Loucy (cell line): ENCODE measurements around the gene BCL2L2.
A peak's percentile ranks its signal among the peaks of the same experiment; 100 is the strongest.

Experiments
- H2AFZ ChIP-seq: fragments of 200-600 bp; sonication (generic); 2 replicates; pipeline ENCODE4 v1.6.0; 2016; ENCODE audit warnings: antibody characterized with exemption, mild to moderate bottlenecking, low read length, moderate library complexity
- H3F3A ChIP-seq: fragments of 200-600 bp; 2 replicates; pipeline ENCODE4 v1.6.0; 2016; ENCODE audit warnings: antibody characterized with exemption, low read depth, mild to moderate bottlenecking
- H3K27me3 ChIP-seq: fragments of 200-600 bp; sonication (generic); 2 replicates; pipeline ENCODE4 v1.6.1; 2014; ENCODE audit warnings: low read length, mild to moderate bottlenecking; ENCODE audit not compliant: insufficient read depth, poor library complexity, severe bottlenecking
- H3K36me3 ChIP-seq: fragments of 200-600 bp; sonication (generic); 2 replicates; pipeline ENCODE4 v1.6.1; 2016; ENCODE audit warnings: low read length; ENCODE audit not compliant: insufficient read depth
- H3K4me1 ChIP-seq: fragments of 200-600 bp; sonication (generic); 2 replicates; pipeline ENCODE4 v1.5.1; 2014; ENCODE audit warnings: low read length, mild to moderate bottlenecking; ENCODE audit not compliant: insufficient read depth, poor library complexity, severe bottlenecking
- H3K4me2 ChIP-seq: fragments of 200-600 bp; sonication (generic); 2 replicates; pipeline ENCODE4 v1.6.0; 2014; ENCODE audit warnings: antibody characterized with exemption, low read length, low read depth, mild to moderate bottlenecking; ENCODE audit not compliant: poor library complexity, severe bottlenecking
- H3K4me3 ChIP-seq: fragments of 200-600 bp; sonication (generic); 2 replicates; pipeline ENCODE4 v1.5.1; 2014; ENCODE audit warnings: low read length, mild to moderate bottlenecking, mixed read lengths; ENCODE audit not compliant: poor library complexity, severe bottlenecking
- H3K79me2 ChIP-seq: fragments of 200-600 bp; sonication (generic); 2 replicates; pipeline ENCODE4 v1.6.1; 2014; ENCODE audit warnings: low read length; ENCODE audit not compliant: insufficient read depth
- H3K9ac ChIP-seq: fragments of 200-600 bp; sonication (generic); 2 replicates; pipeline ENCODE4 v1.6.0; 2014; ENCODE audit warnings: mild to moderate bottlenecking, low read depth, low read length, moderate library complexity; ENCODE audit not compliant: poor library complexity, severe bottlenecking
- H3K9me2 ChIP-seq: fragments of 200-600 bp; sonication (generic); replicated peaks from 2 replicates; pipeline ENCODE4 v1.6.1; 2016; ENCODE audit warnings: low read depth, low read length, mixed read lengths
- H3K9me3 ChIP-seq: fragments of 200-600 bp; sonication (generic); 2 replicates; pipeline ENCODE4 v1.6.1; 2014; ENCODE audit warnings: mild to moderate bottlenecking, antibody characterized with exemption, low read length, low read depth; ENCODE audit not compliant: insufficient read depth
- H4K20me1 ChIP-seq: fragments of 200-600 bp; sonication (generic); 2 replicates; pipeline ENCODE4 v1.6.0; 2014; ENCODE audit warnings: antibody characterized with exemption, low read length, mild to moderate bottlenecking; ENCODE audit not compliant: insufficient read depth, poor library complexity, severe bottlenecking
- EZH2phosphoT487 ChIP-seq: fragments of 200-600 bp; IDR thresholded peaks from 2 replicates; pipeline ENCODE4 v1.6.1; 2018; ENCODE audit warnings: antibody characterized with exemption, mild to moderate bottlenecking, moderate library complexity, borderline replicate concordance
- TF ChIP-seq, protein P1 (sequence below): fragments of 200-600 bp; sonication (generic); conservative IDR thresholded peaks from 2 replicates; pipeline ENCODE4 v1.5.1; 2014; ENCODE audit warnings: mild to moderate bottlenecking, antibody characterized with exemption, low read length

BCL2L2 gene

DNA sequence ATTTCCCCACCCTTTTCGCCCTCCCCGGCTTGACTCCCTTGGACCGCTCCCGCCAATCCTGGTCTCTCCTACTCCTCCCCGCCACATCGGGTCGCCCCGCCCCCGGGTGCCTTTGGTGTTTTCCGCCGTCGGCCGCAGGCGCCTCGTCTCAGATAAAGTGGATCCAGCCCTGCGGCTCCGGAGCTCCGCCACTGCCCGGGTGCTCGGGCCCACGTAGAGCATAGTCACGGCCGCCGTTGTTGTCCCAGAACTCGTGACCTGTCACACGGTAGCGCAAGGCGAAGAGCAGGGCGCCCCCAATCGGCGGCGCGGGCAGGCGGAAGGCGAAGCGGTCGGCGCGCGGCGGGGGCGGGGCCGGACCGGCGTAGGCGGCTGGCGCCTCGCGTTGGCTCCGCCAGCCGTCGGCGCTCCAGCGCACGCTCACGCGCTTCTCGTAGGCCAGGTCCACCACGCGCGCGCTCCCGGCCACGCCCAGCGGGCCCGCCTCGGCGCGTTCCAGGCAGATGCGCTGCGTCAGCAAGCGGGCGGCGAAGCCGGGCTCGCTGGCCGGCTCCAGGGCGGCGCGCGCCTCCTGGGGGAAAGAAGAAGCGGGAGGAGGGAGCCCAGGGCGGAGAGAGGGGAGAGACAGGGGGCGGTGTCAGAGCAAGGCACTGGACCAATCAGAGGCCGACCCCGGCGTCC lies 5.2 kb upstream of the BCL2L2 start:
- Histone ChIP-seq H4K20me1 (peaks cover 10% of the 10 kb centered on the region), H2AFZ (peak overlapping the region; percentile 97), H3F3A (no peaks in the 10 kb centered on the region), H3K79me2 (peaks cover 38% of the 10 kb centered on the region), H3K9ac (peak overlapping the region; percentile 97), H3K27me3 (no peaks in the 10 kb centered on the region), H3K9me3 (no peaks in the 10 kb centered on the region), H3K9me2 (no peaks in the 10 kb centered on the region), H3K4me2 (peak overlapping the region; percentile 83), H3K36me3 (peaks cover 13% of the 10 kb centered on the region; the same call in 1 of the 2 replicates), H3K4me1 (peaks cover 23% of the 10 kb centered on the region), H3K4me3 (peak overlapping the region; percentile 94)
- TF ChIP-seq EZH2phosphoT487, result no peak
- TF ChIP-seq, protein P1, sequence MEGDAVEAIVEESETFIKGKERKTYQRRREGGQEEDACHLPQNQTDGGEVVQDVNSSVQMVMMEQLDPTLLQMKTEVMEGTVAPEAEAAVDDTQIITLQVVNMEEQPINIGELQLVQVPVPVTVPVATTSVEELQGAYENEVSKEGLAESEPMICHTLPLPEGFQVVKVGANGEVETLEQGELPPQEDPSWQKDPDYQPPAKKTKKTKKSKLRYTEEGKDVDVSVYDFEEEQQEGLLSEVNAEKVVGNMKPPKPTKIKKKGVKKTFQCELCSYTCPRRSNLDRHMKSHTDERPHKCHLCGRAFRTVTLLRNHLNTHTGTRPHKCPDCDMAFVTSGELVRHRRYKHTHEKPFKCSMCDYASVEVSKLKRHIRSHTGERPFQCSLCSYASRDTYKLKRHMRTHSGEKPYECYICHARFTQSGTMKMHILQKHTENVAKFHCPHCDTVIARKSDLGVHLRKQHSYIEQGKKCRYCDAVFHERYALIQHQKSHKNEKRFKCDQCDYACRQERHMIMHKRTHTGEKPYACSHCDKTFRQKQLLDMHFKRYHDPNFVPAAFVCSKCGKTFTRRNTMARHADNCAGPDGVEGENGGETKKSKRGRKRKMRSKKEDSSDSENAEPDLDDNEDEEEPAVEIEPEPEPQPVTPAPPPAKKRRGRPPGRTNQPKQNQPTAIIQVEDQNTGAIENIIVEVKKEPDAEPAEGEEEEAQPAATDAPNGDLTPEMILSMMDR, result peak; percentile 60

DNA sequence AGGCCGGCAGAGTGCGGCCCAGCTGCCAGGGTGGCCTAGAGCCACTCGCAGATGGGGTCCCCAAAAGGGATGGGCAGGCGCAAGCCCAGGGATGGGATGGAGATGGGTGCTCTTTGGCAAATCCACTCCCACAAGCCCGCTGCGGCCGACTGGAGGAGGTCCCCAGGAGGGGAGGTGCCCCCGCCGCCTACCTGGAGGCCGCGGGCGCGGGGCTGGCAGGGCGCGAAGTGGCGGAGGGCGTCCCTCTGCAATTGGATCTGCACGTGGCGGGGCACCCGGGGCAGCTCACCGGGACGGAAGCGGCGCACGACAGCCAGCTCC lies 4.7 kb upstream of the BCL2L2 start:
- H3K4me2 ChIP-seq, result peak overlapping the region; percentile 83
- no peaks in the 10 kb centered on the region for H3K27me3 ChIP-seq
- peak overlapping the region; percentile 95 for H3K9ac ChIP-seq
- peak overlapping the region; percentile 79 for H3K4me3 ChIP-seq
- H3K36me3 ChIP-seq, result peaks cover 13% of the 10 kb centered on the region; the same call in 1 of the 2 replicates
- H3F3A ChIP-seq, result no peaks in the 10 kb centered on the region
- no peaks in the 10 kb centered on the region for H3K9me2 ChIP-seq
- no peaks in the 10 kb centered on the region for H3K9me3 ChIP-seq
- peaks cover 10% of the 10 kb centered on the region for H4K20me1 ChIP-seq
- H2AFZ ChIP-seq, result peak overlapping the region; percentile 97
- H3K79me2 ChIP-seq, result peaks cover 43% of the 10 kb centered on the region
- H3K4me1 ChIP-seq, result peaks cover 23% of the 10 kb centered on the region
- TF ChIP-seq, protein P1, result no peak
- no peak for TF ChIP-seq EZH2phosphoT487

DNA sequence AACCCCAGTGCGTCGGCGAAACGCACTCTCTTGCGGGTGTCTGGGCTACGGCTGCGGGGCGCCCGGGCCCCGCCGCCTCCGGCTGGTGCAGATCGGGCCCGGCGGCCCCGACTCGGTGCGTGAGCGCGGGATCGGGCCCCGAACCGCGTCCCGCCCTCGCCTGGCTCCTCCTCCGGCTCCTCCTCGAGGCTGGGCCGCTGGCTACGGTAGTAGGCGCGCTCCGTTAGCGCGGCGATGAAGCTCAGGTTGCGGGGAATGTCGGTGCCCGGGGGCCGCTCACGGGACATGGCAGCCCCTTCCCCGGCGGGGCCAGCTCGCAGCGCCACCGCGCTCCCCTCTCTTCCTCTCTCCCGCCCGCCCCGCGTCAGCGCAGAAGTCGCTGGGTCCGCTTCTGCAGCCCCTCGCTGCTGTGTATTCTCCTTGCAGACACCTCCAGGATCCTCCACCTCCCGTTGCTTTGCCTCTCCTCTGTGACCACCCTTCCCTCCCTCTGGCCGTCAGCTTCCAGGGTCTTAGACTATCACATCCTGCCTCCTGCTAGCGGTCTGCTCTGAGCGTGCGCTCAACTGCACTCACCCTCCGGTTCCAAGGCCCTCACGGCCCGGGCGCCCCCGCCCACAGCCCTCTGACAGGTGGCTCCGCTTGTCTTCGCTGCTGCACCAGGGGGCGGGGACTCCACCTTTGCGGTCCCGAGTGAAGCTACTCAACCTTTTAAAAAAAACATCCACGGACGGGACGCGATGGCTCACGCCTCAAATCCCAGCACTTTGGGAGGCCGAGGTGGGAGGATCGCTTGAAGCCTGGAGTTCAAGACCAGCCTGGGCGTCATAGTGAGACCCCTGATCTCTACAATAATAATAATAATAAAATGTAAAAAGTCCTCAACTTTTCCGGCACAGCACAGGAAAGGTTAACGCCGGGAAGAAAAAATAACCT lies 4.1 kb upstream of the BCL2L2 start, which contains the start of gene PPP1R3E:
Gene PPP1R3E, minus strand, starts transcription at position 570 of the 936 bp plus-strand sequence. Its CDS starts 283 bp downstream, at position 287.
- TF ChIP-seq, protein P1, result no peak
- no peak for TF ChIP-seq EZH2phosphoT487
- Histone ChIP-seq H3K27me3 (no peaks in the 10 kb centered on the region), H3K9ac (peak within 1 kb of the TSS; percentile 95), H3F3A (no peaks in the 10 kb centered on the region), H3K36me3 (peaks cover 13% of the 10 kb centered on the region; the same call in 1 of the 2 replicates), H3K79me2 (peaks cover 49% of the 10 kb centered on the region), H2AFZ (peak within 1 kb of the TSS; percentile 97), H3K4me2 (peak within 1 kb of the TSS; percentile 83), H3K4me1 (peaks cover 27% of the 10 kb centered on the region), H3K4me3 (peak within 1 kb of the TSS; percentile 79), H3K9me2 (no peaks in the 10 kb centered on the region), H4K20me1 (peaks cover 10% of the 10 kb centered on the region), H3K9me3 (no peaks in the 10 kb centered on the region)
